Neutrophil (primary cell): ENCODE data around the gene CTCFL.

Experiments
- H3K27ac ChIP-seq: fragments of 200-600 bp; sonication (generic); 2 replicates; pipeline ENCODE4 v1.5.1; 2016; ENCODE audit warnings: mild to moderate bottlenecking, moderate library complexity
- H3K27me3 ChIP-seq: fragments of 200-600 bp; sonication (generic); 2 replicates; pipeline ENCODE4 v1.6.0; 2016; ENCODE audit warnings: mild to moderate bottlenecking
- H3K36me3 ChIP-seq: fragments of 200-600 bp; sonication (generic); 2 replicates; pipeline ENCODE4 v1.5.1; 2017
- H3K4me1 ChIP-seq, 2 experiments: fragments of 200-600 bp in 1 of 2; sonication (generic) in 1 of 2; 1 replicate in 1 of 2; 2 replicates in 1 of 2; pipeline versions ENCODE4 v1.5.1 to v1.6.1; 2013 to 2016; ENCODE audit warnings: low read depth in 1 of 2, low read length in 1 of 2, mild to moderate bottlenecking in 1 of 2, moderate library complexity in 1 of 2; ENCODE audit not compliant: control insufficient read depth in 1 of 2, insufficient read depth in 1 of 2
- H3K4me3 ChIP-seq, 2 experiments: fragments of 200-600 bp in 1 of 2; sonication (generic) in 1 of 2; 1 replicate in 1 of 2; 2 replicates in 1 of 2; pipeline ENCODE4 v1.5.1; 2013 to 2016; ENCODE audit warnings: low read depth in 1 of 2, low read length in 1 of 2, mild to moderate bottlenecking in 1 of 2, moderate library complexity in 1 of 2
- H3K9me3 ChIP-seq: fragments of 200-600 bp; sonication (generic); 2 replicates; pipeline ENCODE4 v1.5.1; 2016
- CTCF ChIP-seq: fragments of 200-600 bp; sonication (generic); IDR thresholded peaks from 2 replicates; pipeline ENCODE4 v1.5.1; 2016; ENCODE audit warnings: antibody characterized with exemption

The CTCFL gene

DNA sequence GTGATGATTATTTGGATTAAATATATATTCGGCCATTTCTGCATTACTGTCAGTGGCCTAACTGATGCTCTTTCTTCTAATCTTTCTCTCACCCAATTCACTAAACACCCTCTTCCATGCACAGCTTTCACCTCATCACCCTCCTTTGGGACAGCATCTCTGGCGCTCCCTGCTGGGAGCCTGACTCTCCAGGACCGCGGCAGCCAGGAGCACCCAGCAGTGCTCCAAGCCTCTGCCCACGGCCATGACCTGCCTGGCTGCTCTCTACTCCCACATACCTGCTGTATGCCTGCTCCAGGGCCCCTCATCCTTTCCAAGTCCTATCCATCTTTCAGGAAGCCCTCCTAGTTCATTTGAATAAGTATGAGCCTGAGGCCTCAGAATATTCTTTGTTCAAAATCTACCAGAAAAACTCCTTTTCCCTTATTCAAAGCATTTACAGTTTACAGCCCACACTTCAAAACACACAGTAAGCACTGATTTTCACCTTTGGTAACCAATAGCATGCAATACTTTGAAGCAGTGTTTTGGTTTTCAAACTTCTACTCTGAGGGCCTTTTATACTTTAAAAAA is 15.2 kb downstream of the CTCFL start:
- no peaks in the 10 kb centered on the region for H3K9me3 ChIP-seq
- no peaks in the 10 kb centered on the region for H3K4me1 ChIP-seq
- no peak for TF ChIP-seq CTCF
- H3K4me3 ChIP-seq = no peak overlapping the region
- H3K36me3 ChIP-seq = no peaks in the 10 kb centered on the region
- no peak overlapping the region for H3K27ac ChIP-seq
- H3K27me3 ChIP-seq = peaks cover 100% of the 10 kb centered on the region

DNA sequence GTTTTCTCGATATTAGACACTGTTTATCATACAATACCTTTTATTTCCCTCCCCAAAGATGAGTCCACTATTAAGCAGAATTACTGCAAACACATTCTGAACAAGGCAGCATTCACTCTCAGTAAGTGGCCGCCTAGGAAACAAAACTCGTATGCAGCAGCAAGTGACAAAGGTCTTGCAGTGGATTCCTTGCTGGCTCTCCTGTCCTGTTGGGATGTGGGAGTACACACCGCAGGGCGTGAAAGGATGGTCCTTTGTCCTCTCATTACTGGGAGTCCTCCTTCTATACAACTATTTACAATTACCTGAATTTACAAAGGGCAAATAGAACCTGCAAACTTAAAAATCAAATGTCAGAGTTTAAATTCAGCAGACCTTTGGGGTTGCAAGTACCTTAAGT is 16.1 kb downstream of the CTCFL start:
- TF ChIP-seq CTCF = no peak

DNA sequence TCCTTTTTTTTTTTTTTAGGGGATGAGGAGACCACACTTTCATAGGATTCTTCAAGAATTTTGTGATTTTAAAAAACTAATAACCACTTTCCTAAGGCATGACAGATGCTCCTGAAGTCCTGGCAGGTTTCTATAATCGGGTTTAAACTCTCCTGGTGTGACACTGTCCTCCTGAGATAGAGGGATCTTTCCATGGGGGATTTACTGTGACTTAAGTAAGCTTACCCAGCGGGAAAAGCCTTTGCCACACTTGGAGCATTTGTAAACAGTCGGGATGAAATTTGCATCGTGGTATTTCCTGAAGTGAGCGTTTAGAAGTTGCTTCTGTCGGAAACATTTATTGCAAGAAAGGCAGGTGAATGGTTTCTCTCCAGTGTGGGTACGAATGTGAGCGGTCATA is 16.6 kb downstream of the CTCFL start:
- no peak overlapping the region for H3K27ac ChIP-seq
- no peak for TF ChIP-seq CTCF
- no peak overlapping the region for H3K4me3 ChIP-seq
- H3K36me3 ChIP-seq = no peaks in the 10 kb centered on the region
- peaks cover 92% of the 10 kb centered on the region for H3K27me3 ChIP-seq
- no peaks in the 10 kb centered on the region for H3K9me3 ChIP-seq
- H3K4me1 ChIP-seq = peaks cover 6 to 10% of the 10 kb centered on the region in 2 experiments

More for the DNA sequence above, 16.1 kb downstream of the CTCFL start:
- peaks cover 97% of the 10 kb centered on the region for H3K27me3 ChIP-seq
- H3K4me1 ChIP-seq = peaks cover 1 to 5% of the 10 kb centered on the region in 2 experiments
- no peaks in the 10 kb centered on the region for H3K36me3 ChIP-seq
- H3K4me3 ChIP-seq = no peak overlapping the region
- H3K9me3 ChIP-seq = no peaks in the 10 kb centered on the region
- H3K27ac ChIP-seq = no peak overlapping the region

DNA sequence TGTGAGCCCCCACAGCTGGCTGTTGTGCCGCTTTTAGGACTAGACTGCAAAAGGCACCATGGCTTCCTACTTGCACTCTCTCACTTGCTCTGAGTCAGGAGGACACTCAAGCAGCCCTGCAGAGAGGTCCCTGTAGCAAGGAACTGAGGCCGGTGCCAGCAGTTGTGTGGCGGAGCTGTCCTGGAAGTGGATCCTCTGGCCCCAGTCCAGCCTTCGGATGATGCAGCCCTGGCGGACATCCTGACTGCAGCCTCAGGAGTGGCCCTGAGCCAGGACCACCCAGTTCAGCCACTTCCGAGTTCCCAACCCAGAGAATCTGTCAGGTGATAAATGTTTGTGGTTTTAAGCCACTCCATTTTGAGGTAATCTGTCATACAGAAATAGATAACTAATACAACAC is 17.5 kb downstream of the CTCFL start:
- H3K36me3 ChIP-seq = no peaks in the 10 kb centered on the region
- peaks cover 83% of the 10 kb centered on the region for H3K27me3 ChIP-seq
- H3K9me3 ChIP-seq = no peaks in the 10 kb centered on the region
- peaks cover 15 to 19% of the 10 kb centered on the region in 2 experiments for H3K4me1 ChIP-seq
- TF ChIP-seq CTCF = no peak
- no peak overlapping the region for H3K4me3 ChIP-seq
- no peak overlapping the region for H3K27ac ChIP-seq

DNA sequence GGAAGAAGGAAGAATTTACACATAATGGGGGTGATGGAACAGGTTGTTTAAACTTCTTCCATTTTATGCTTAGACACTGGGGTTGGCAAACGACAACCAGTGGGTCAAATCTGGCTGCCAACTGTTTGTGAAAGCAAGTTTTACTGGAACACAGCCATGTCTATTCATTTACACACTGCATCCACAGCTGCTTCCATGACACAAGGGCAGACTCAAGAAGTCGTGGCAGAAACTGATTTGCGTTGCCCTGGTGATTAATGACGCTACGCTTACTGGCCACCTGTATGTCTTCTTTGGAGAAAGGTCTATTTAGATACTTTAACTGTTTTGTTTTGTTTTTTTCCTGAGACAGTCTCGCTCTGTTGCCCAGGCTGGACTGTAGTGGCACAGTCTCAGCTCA is 19.0 kb downstream of the CTCFL start:
- Histone ChIP-seq H3K27ac (no peak overlapping the region), H3K4me3 (no peak overlapping the region), H3K36me3 (no peaks in the 10 kb centered on the region), H3K27me3 (peaks cover 83% of the 10 kb centered on the region), H3K4me1 (peaks cover 19 to 25% of the 10 kb centered on the region in 2 experiments), H3K9me3 (no peaks in the 10 kb centered on the region)
- TF ChIP-seq CTCF = no peak
